Thoracic aorta (tissue), 2 donors: ENCODE data around the gene ATXN1. TPM values are rescaled to one million over a fixed set of nuclear protein-coding genes. Genes with fewer than 3 reads are reported as not detected.
A peak's percentile ranks its signal among the peaks of the same experiment; 100 is the strongest.

Experiments
- ATAC-seq: fragments of 150-250 bp; one replicate; pipeline ENCODE4 v1.8.0; 2017; ENCODE audit warnings: low read depth; ENCODE audit not compliant: insufficient number of reproducible peaks, low FRiP score
- DNase-seq: peaks from one replicate; pipeline ENCODE4 v3.0.0-alpha.2; 2020; ENCODE audit warnings: low spot score
- H3K27ac ChIP-seq, 2 donors: fragments of 200-600 bp; sonication (generic); 1 replicate in 1 of 2; 2 replicates in 1 of 2; pipeline ENCODE4 v1.5.1; 2016; ENCODE audit warnings: mild to moderate bottlenecking in 2 of 2, moderate library complexity in 2 of 2
- H3K27me3 ChIP-seq: fragments of 200-600 bp; sonication (generic); replicated peaks from 2 replicates; pipeline ENCODE4 v1.6.0; 2016; ENCODE audit warnings: mild to moderate bottlenecking; ENCODE audit not compliant: insufficient read depth
- H3K36me3 ChIP-seq: fragments of 200-600 bp; sonication (generic); one replicate; pipeline ENCODE4 v1.5.1; 2016
- H3K4me1 ChIP-seq, 2 donors: fragments of 200-600 bp; sonication (generic); 1 replicate in 1 of 2; 2 replicates in 1 of 2; pipeline versions ENCODE4 v1.5.1 to v1.6.0; 2016; ENCODE audit warnings: low read depth in 2 of 2, mild to moderate bottlenecking in 1 of 2; ENCODE audit not compliant: control insufficient read depth in 1 of 2
- H3K4me3 ChIP-seq: fragments of 200-600 bp; sonication (generic); 2 replicates; pipeline ENCODE4 v1.5.1; 2016; ENCODE audit warnings: mild to moderate bottlenecking
- H3K9me3 ChIP-seq: fragments of 200-600 bp; sonication (generic); 2 replicates; pipeline ENCODE4 v1.5.1; 2016
- total RNA-seq, 2 donors: library from RNA; depleted of rRNA; stranded (reverse); fragments of >200 nt; gene quantifications; one replicate each; pipeline versions ENCODE4 v1.1.0 to v1.2.3, GENCODE V29; 2016
- TF ChIP-seq, protein P1 (sequence below): fragments of 200-600 bp; sonication (generic); IDR thresholded peaks from one replicate; pipeline ENCODE4 v1.5.1; 2019; ENCODE audit warnings: antibody characterized with exemption

The ATXN1 gene
- total RNA-seq, 2 donors from 2014 or later = 59.8 to 62.4 TPM

GRCh38 chr6:16504609-16505008 lies 256.7 kb downstream of the ATXN1 start:
- H3K27me3 ChIP-seq = no peaks in the 10 kb centered on the region
- no peak for ATAC-seq
- no peak for DNase-seq
- peak overlapping the region; percentile 23 to 31 for H3K27ac ChIP-seq
- no peak overlapping the region for H3K4me3 ChIP-seq
- H3K36me3 ChIP-seq = no peaks in the 10 kb centered on the region
- peaks cover 19 to 25% of the 10 kb centered on the region in 2 donors for H3K4me1 ChIP-seq
- TF ChIP-seq, protein P1, sequence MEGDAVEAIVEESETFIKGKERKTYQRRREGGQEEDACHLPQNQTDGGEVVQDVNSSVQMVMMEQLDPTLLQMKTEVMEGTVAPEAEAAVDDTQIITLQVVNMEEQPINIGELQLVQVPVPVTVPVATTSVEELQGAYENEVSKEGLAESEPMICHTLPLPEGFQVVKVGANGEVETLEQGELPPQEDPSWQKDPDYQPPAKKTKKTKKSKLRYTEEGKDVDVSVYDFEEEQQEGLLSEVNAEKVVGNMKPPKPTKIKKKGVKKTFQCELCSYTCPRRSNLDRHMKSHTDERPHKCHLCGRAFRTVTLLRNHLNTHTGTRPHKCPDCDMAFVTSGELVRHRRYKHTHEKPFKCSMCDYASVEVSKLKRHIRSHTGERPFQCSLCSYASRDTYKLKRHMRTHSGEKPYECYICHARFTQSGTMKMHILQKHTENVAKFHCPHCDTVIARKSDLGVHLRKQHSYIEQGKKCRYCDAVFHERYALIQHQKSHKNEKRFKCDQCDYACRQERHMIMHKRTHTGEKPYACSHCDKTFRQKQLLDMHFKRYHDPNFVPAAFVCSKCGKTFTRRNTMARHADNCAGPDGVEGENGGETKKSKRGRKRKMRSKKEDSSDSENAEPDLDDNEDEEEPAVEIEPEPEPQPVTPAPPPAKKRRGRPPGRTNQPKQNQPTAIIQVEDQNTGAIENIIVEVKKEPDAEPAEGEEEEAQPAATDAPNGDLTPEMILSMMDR = no peak
- no peaks in the 10 kb centered on the region for H3K9me3 ChIP-seq

DNA sequence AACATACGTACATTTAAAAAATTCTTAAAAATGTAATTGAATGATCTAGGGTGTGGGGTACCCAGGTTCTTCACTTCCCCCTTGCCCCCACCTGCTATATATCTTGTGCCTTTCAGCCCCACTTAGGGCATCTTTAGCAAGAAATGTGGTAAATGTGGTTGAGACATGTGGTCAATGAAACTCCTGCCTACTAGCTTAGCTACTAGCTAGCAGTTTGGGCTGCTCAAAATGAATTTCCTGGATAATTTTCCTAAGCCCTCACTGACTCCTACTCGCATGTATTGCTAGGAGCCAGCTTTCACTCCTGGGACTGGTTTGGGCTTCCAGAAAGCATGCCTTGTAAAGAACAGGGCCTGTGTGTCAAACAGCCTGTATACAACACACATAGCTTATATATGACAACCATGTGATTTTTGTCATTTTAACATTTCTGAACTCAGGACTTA lies 257.3 kb downstream of the ATXN1 start:
- DNase-seq (no peak), ATAC-seq (no peak)
- Histone ChIP-seq H3K4me1 (peaks cover 19 to 25% of the 10 kb centered on the region in 2 donors), H3K4me3 (no peak overlapping the region), H3K36me3 (no peaks in the 10 kb centered on the region), H3K9me3 (no peaks in the 10 kb centered on the region), H3K27me3 (no peaks in the 10 kb centered on the region), H3K27ac (no peak overlapping the region)
- TF ChIP-seq, protein P1 = no peak

DNA sequence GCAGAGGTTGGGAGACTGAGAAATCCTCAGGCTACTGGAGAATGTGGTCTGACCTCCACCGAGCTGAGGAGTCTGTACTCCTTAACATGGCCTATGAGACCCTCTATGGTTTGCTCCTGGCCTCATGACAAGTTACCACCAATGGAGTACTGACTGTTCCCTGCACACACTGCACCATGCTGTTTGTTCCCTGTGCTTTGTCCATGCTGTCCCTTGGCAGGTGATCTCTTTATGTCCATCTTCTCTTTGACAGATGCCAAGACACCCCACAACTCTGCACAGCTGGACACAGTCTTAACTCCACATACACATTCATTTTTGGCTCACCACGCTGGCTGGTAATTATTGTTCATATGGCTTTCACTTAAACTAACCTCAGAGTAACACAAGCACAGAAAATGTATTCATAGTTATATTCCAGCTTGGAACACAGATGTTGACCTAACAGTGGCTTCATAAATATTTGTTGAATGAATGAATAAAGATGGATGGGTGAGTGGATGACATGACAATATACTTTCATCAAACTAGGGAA lies 258.0 kb downstream of the ATXN1 start:
- no peak overlapping the region for H3K4me3 ChIP-seq
- TF ChIP-seq, protein P1 = no peak
- ATAC-seq (no peak), DNase-seq (no peak)
- no peak overlapping the region for H3K27ac ChIP-seq
- H3K27me3 ChIP-seq = no peaks in the 10 kb centered on the region
- peaks cover 19 to 25% of the 10 kb centered on the region in 2 donors for H3K4me1 ChIP-seq
- H3K9me3 ChIP-seq = no peaks in the 10 kb centered on the region
- no peaks in the 10 kb centered on the region for H3K36me3 ChIP-seq

DNA sequence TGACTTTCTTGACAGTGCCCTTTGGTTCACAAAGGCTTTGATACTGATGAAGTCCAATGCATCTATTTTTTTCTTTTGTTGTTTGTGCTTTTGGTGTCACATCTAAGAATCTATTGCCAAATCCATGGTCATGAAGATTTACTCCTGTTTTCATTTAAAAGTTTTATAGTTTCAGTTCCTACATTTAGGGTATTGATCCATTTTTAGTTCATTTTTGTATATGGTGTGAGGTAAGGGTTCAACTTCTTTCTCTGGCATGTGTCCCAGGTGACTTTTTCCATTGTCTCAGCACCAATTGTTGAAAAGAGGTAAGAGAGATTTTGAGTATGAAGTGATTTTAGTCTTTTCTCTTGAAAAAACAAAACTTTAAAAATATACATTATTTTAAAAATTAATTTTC lies 262.3 kb downstream of the ATXN1 start:
- H3K27ac ChIP-seq = no peak overlapping the region
- peaks cover 1 to 32% of the 10 kb centered on the region in 2 donors for H3K4me1 ChIP-seq
- ATAC-seq = no peak
- TF ChIP-seq, protein P1 = no peak
- no peak for DNase-seq
- H3K4me3 ChIP-seq = no peak overlapping the region
- H3K27me3 ChIP-seq = no peaks in the 10 kb centered on the region
- no peaks in the 10 kb centered on the region for H3K9me3 ChIP-seq
- no peaks in the 10 kb centered on the region for H3K36me3 ChIP-seq

GRCh38 chr6:16498237-16498636 lies 263.0 kb downstream of the ATXN1 start:
- no peak for DNase-seq
- ATAC-seq = no peak

More at GRCh38 chr6:16498237-16498636, 263.0 kb downstream of the ATXN1 start:
- no peaks in the 10 kb centered on the region for H3K9me3 ChIP-seq
- peaks cover 0 to 30% of the 10 kb centered on the region in 2 donors for H3K4me1 ChIP-seq
- no peaks in the 10 kb centered on the region for H3K27me3 ChIP-seq
- H3K4me3 ChIP-seq = no peak overlapping the region
- TF ChIP-seq, protein P1 = no peak
- H3K36me3 ChIP-seq = no peaks in the 10 kb centered on the region
- H3K27ac ChIP-seq = no peak overlapping the region
